ENCODE measurements around the gene STK32C.

GRCh38 chr10:132274581-132274980 lies 33.2 kb downstream of the STK32C start:
- TF ChIP-seq, protein P1, sequence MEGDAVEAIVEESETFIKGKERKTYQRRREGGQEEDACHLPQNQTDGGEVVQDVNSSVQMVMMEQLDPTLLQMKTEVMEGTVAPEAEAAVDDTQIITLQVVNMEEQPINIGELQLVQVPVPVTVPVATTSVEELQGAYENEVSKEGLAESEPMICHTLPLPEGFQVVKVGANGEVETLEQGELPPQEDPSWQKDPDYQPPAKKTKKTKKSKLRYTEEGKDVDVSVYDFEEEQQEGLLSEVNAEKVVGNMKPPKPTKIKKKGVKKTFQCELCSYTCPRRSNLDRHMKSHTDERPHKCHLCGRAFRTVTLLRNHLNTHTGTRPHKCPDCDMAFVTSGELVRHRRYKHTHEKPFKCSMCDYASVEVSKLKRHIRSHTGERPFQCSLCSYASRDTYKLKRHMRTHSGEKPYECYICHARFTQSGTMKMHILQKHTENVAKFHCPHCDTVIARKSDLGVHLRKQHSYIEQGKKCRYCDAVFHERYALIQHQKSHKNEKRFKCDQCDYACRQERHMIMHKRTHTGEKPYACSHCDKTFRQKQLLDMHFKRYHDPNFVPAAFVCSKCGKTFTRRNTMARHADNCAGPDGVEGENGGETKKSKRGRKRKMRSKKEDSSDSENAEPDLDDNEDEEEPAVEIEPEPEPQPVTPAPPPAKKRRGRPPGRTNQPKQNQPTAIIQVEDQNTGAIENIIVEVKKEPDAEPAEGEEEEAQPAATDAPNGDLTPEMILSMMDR (conservative IDR thresholded peaks at IDR 0.05; ENCODE audit: low read depth, low read length), result no peak
- TF ChIP-seq EZH2 (IDR thresholded peaks at IDR 0.05; ENCODE audit: borderline replicate concordance, low read depth, low read length, poor library complexity, severe bottlenecking), result no peak

Data from A673 (cell line).